Prostate gland (tissue), 2 donors: ENCODE measurements around the gene SOX18. TPM values are rescaled to one million over a fixed set of nuclear protein-coding genes. Genes with fewer than 3 reads are reported as not detected.
A peak's percentile ranks its signal among the peaks of the same experiment; 100 is the strongest.
"Not testable (repeated sequence)": the region's sequence is repeated elsewhere in the genome, so short reads cannot be mapped to it uniquely, and the experiment has no call there.

Source experiments
- DNase-seq: peaks from one replicate; pipeline ENCODE4 v3.0.0-alpha.2; 2019; ENCODE audit warnings: low spot score
- H3K27ac ChIP-seq, 2 donors: fragments of 200-600 bp; sonication (generic); 2 replicates each; pipeline ENCODE4 v1.5.1; 2017 to 2019
- H3K27me3 ChIP-seq: fragments of 200-600 bp; sonication (generic); replicated peaks from 2 replicates; pipeline ENCODE4 v1.5.1; 2019; ENCODE audit not compliant: insufficient read depth
- H3K36me3 ChIP-seq, 2 donors: fragments of 200-600 bp; sonication (generic); 1 replicate in 1 of 2; 2 replicates in 1 of 2; pipeline versions ENCODE4 v1.5.1 to v1.8.1; 2017 to 2019
- H3K4me1 ChIP-seq: fragments of 200-600 bp; sonication (generic); replicated peaks from 2 replicates; pipeline ENCODE4 v1.5.1; 2019
- H3K4me3 ChIP-seq, 2 donors: fragments of 200-600 bp; sonication (generic); 2 replicates each; pipeline ENCODE4 v1.5.1; 2017 to 2019
- H3K9me3 ChIP-seq: fragments of 200-600 bp; sonication (generic); 2 replicates; pipeline ENCODE4 v1.5.1; 2017
- CTCF ChIP-seq, 4 experiments: fragments of 200-600 bp in 2 of 4; fragments of 450-650 bp in 2 of 4; sonication (generic) in 2 of 4; IDR thresholded peaks; 1 replicate in 3 of 4; 2 replicates in 1 of 4; pipeline ENCODE4 v1.5.1; 2016 to 2019; ENCODE audit warnings: antibody characterized with exemption in 4 of 4, mild to moderate bottlenecking in 2 of 4, moderate library complexity in 2 of 4
- POLR2A ChIP-seq: fragments of 450-650 bp; IDR thresholded peaks from one replicate; pipeline ENCODE4 v1.6.1; 2016; ENCODE audit warnings: antibody characterized with exemption, mild to moderate bottlenecking
- POLR2AphosphoS5 ChIP-seq: sonication (generic); formaldehyde crosslinking; IDR thresholded peaks from one replicate; pipeline ENCODE4 v1.6.1; 2017; ENCODE audit warnings: antibody characterized with exemption
- WGBS: methylation state at CpG from one replicate; pipeline ENCODE4 v1.1.5; 2018; 5-methylcytosine and 5-hydroxymethylcytosine counted together
- intact Hi-C: fragments of 100-400 bp; cut with DNase I; formaldehyde crosslinking; loops from one replicate; pipeline ENCODE4 v1.14.2; 2022
- total RNA-seq, 2 donors: library from RNA; depleted of rRNA; stranded (reverse); fragments of >200 nt; gene quantifications; one replicate each; pipeline ENCODE4 v1.1.0, GENCODE V29; 2016

SOX18 gene
- total RNA-seq, 2 donors from 2014 or later, result 4.7 to 12.8 TPM

- WGBS, result 50% methylated on average over 9 of the region's 10 CpGs
- no peaks in the 10 kb centered on the region for H3K4me1 ChIP-seq
- H3K36me3 ChIP-seq, result no peaks in the 10 kb centered on the region
- H3K27me3 ChIP-seq, result no peaks in the 10 kb centered on the region
- H3K4me3 ChIP-seq, result no peak overlapping the region
- TF ChIP-seq POLR2AphosphoS5 (no peak), CTCF (IDR thresholded peaks at IDR 0.05) (no peak), POLR2A (no peak)
- no peaks in the 10 kb centered on the region for H3K9me3 ChIP-seq
- intact Hi-C loops, result no loop called here
- no peak for DNase-seq
- no peak overlapping the region for H3K27ac ChIP-seq
Observed at GRCh38 chr20:64090165-64090564, 40.7 kb upstream of the SOX18 start.

- H3K27me3 ChIP-seq, H3K4me1 ChIP-seq, H3K27ac ChIP-seq, H3K9me3 ChIP-seq, H3K36me3 ChIP-seq, DNase-seq, intact Hi-C loops, H3K4me3 ChIP-seq: not testable (repeated sequence)
Observed at GRCh38 chr20:64088586-64088985, 39.1 kb upstream of the SOX18 start.

GRCh38 chr20:64087226-64087825, 37.9 kb upstream of the SOX18 start:
- WGBS, result 96% methylated on average over 6 of the region's 36 CpGs
- H3K9me3 ChIP-seq, DNase-seq, H3K4me1 ChIP-seq, H3K36me3 ChIP-seq, H3K4me3 ChIP-seq, H3K27me3 ChIP-seq, H3K27ac ChIP-seq, intact Hi-C loops: not testable (repeated sequence)

GRCh38 chr20:64086801-64087200, 37.4 kb upstream of the SOX18 start:
- Histone ChIP-seq H3K9me3 (no peaks in the 10 kb centered on the region), H3K36me3 (no peaks in the 10 kb centered on the region), H3K4me1 (no peaks in the 10 kb centered on the region), H3K27me3 (no peaks in the 10 kb centered on the region), H3K27ac (no peak overlapping the region), H3K4me3 (no peak overlapping the region)
- DNase-seq, result no peak
- intact Hi-C loops, result no loop called here
- TF ChIP-seq CTCF (IDR thresholded peaks at IDR 0.05) (no peak), POLR2A (no peak), POLR2AphosphoS5 (no peak)
- 91% methylated on average over 8 of the region's 11 CpGs for whole genome bisulfite sequencing

- Histone ChIP-seq H3K36me3 (no peaks in the 10 kb centered on the region), H3K9me3 (no peaks in the 10 kb centered on the region), H3K4me1 (no peaks in the 10 kb centered on the region), H3K4me3 (no peak overlapping the region), H3K27me3 (no peaks in the 10 kb centered on the region), H3K27ac (no peak overlapping the region)
- DNase-seq, result no peak
- TF ChIP-seq CTCF (IDR thresholded peaks at IDR 0.05) (no peak), POLR2A (no peak), POLR2AphosphoS5 (no peak)
- intact Hi-C loops, result no loop called here
- 10% methylated on average over 22 of the region's 23 CpGs for WGBS
Observed at GRCh38 chr20:64084685-64085152, 35.3 kb upstream of the SOX18 start.

- 5% methylated on average over 50 of the region's 86 CpGs for WGBS
- no peak for DNase-seq
- Histone ChIP-seq H3K9me3 (no peaks in the 10 kb centered on the region), H3K27me3 (no peaks in the 10 kb centered on the region), H3K4me3 (peak within 1 kb of the TSS; percentile 37 to 50), H3K27ac (no peak within 1 kb of the TSS), H3K36me3 (no peaks in the 10 kb centered on the region), H3K4me1 (peaks cover 3% of the 10 kb centered on the region)
- intact Hi-C loops, result no loop called here
- TF ChIP-seq POLR2A (no peak), POLR2AphosphoS5 (no peak), CTCF (IDR thresholded peaks at IDR 0.05) (no peak)
Observed at GRCh38 chr20:64083804-64084684, 34.6 kb upstream of the SOX18 start, which contains the start of gene LKAAEAR1. Gene LKAAEAR1 (minus strand): TSS chr20:64084398. CDS start chr20:64084219, 179 bp downstream.
